CD14-positive monocyte (primary cell): ENCODE results near the gene PTPRN2. TPM values are rescaled to one million over a fixed set of nuclear protein-coding genes. Genes with fewer than 3 reads are reported as not detected.

ENCODE experiments used
- DNase-seq, 3 donors: peaks; one replicate each; pipeline ENCODE4 v3.0.0-alpha.2; 2011 to 2022
- H2AFZ ChIP-seq: 2 replicates; pipeline ENCODE4 v1.6.0; 2012; ENCODE audit warnings: mild to moderate bottlenecking, low read depth, low read length, inconsistent platforms; ENCODE audit not compliant: insufficient read depth, poor library complexity, severe bottlenecking
- H3K27ac ChIP-seq, 2 donors: 1 replicate in 1 of 2; 2 replicates in 1 of 2; pipeline ENCODE4 v1.5.1; 2012 to 2013; ENCODE audit warnings: low read length in 2 of 2, control low read depth in 1 of 2, inconsistent platforms in 1 of 2, low read depth in 1 of 2, mild to moderate bottlenecking in 1 of 2
- H3K27me3 ChIP-seq, 2 donors: one replicate each; pipeline versions ENCODE4 v1.6.0 to v1.6.1; 2011 to 2013; ENCODE audit warnings: low read length in 2 of 2; ENCODE audit not compliant: control insufficient read depth in 2 of 2, insufficient read depth in 2 of 2
- H3K36me3 ChIP-seq, 2 donors: replicated peaks in 1 of 2; 1 replicate in 1 of 2; 2 replicates in 1 of 2; pipeline versions ENCODE4 v1.5.1 to v1.6.1; 2012 to 2013; ENCODE audit warnings: low read length in 2 of 2, control low read depth in 1 of 2, inconsistent platforms in 1 of 2, mild to moderate bottlenecking in 1 of 2; ENCODE audit not compliant: insufficient read depth in 2 of 2, control insufficient read depth in 1 of 2
- H3K4me1 ChIP-seq, 2 donors: 1 replicate in 1 of 2; 2 replicates in 1 of 2; pipeline versions ENCODE4 v1.5.1 to v1.6.1; 2012 to 2013; ENCODE audit warnings: low read length in 2 of 2, control low read depth in 1 of 2, inconsistent platforms in 1 of 2, mild to moderate bottlenecking in 1 of 2, moderate library complexity in 1 of 2; ENCODE audit not compliant: insufficient read depth in 2 of 2, control insufficient read depth in 1 of 2
- H3K4me2 ChIP-seq: replicated peaks from 2 replicates; pipeline ENCODE3; 2012; ENCODE audit warnings: low read length, moderate library complexity, mild to moderate bottlenecking; ENCODE audit not compliant: poor library complexity, severe bottlenecking; ENCODE audit errors: extremely low read depth
- H3K4me3 ChIP-seq, 3 experiments: fragments of 200-600 bp in 1 of 3; sonication (generic) in 1 of 3; replicated peaks in 1 of 3; 1 replicate in 2 of 3; 2 replicates in 1 of 3; pipeline ENCODE4 v1.5.1; 2011 to 2013; ENCODE audit warnings: low read length in 3 of 3, mild to moderate bottlenecking in 3 of 3, control low read depth in 2 of 3, low read depth in 2 of 3, inconsistent platforms in 1 of 3, moderate library complexity in 1 of 3
- H3K79me2 ChIP-seq: 2 replicates; pipeline ENCODE4 v1.6.0; 2012; ENCODE audit warnings: mild to moderate bottlenecking, control low read depth, inconsistent platforms, low read length, moderate library complexity; ENCODE audit not compliant: insufficient read depth
- H3K9ac ChIP-seq: 2 replicates; pipeline ENCODE4 v1.6.0; 2017; ENCODE audit warnings: low read length, mild to moderate bottlenecking; ENCODE audit not compliant: insufficient read depth, poor library complexity, severe bottlenecking
- H3K9me3 ChIP-seq, 2 donors: replicated peaks in 1 of 2; 1 replicate in 1 of 2; 2 replicates in 1 of 2; pipeline versions ENCODE4 v1.5.1 to v1.6.1; 2012 to 2013; ENCODE audit warnings: low read length in 2 of 2, control low read depth in 1 of 2; ENCODE audit not compliant: control insufficient read depth in 1 of 2, insufficient read depth in 1 of 2
- H4K20me1 ChIP-seq: 2 replicates; pipeline ENCODE4 v1.6.0; 2012; ENCODE audit warnings: mild to moderate bottlenecking, low read length, control low read depth, moderate library complexity; ENCODE audit not compliant: insufficient read depth
- H3K27ac Mint-ChIP-seq, 7 donors: one replicate each; pipeline ENCODE4 v1.8.0; 2020; ENCODE audit warnings: mild to moderate bottlenecking in 7 of 7, mixed read lengths in 7 of 7, moderate library complexity in 6 of 7, inconsistent platforms in 2 of 7
- H3K27me3 Mint-ChIP-seq, 3 donors: one replicate each; pipeline ENCODE4 v1.8.0; 2021 to 2022; ENCODE audit warnings: low read depth in 3 of 3, mild to moderate bottlenecking in 3 of 3, mixed read lengths in 3 of 3, moderate library complexity in 3 of 3, inconsistent platforms in 1 of 3
- H3K36me3 Mint-ChIP-seq, 2 donors: one replicate each; pipeline ENCODE4 v1.8.0; 2020; ENCODE audit warnings: mixed read lengths in 2 of 2, inconsistent platforms in 1 of 2, mild to moderate bottlenecking in 1 of 2
- H3K4me1 Mint-ChIP-seq: one replicate; pipeline ENCODE4 v1.8.0; 2020; ENCODE audit warnings: mild to moderate bottlenecking, mixed read lengths
- H3K4me3 Mint-ChIP-seq, 2 donors: one replicate each; pipeline ENCODE4 v1.8.0; 2020; ENCODE audit warnings: mild to moderate bottlenecking in 2 of 2, mixed read lengths in 2 of 2, moderate library complexity in 1 of 2
- H3K9me3 Mint-ChIP-seq, 7 donors: one replicate each; pipeline ENCODE4 v1.8.0; 2020 to 2022; ENCODE audit warnings: mixed read lengths in 7 of 7, mild to moderate bottlenecking in 6 of 7, moderate library complexity in 6 of 7, inconsistent platforms in 2 of 7
- WGBS: methylation state at CpG from one replicate; pipeline ENCODE4 v1.1.5; 2013; ENCODE audit warnings: missing lambda C conversion rate; ENCODE audit not compliant: insufficient coverage; 5-methylcytosine and 5-hydroxymethylcytosine counted together
- intact Hi-C, 2 donors: fragments of 100-400 bp; cut with micrococcal nuclease; formaldehyde crosslinking; loops; one replicate each; pipeline versions ENCODE4 v1.15.0 to v1.15.1; 2023
- polyA plus RNA-seq, 3 donors: library from polyadenylated mRNA; depleted of rRNA in 1 of 3; unstranded in 2 of 3; stranded (reverse) in 1 of 3; fragments of 300-500 nt in 2 of 3; fragments of >200 nt in 1 of 3; fragmentation: Illumina TruSeq in 2 of 3; gene quantifications; 1 replicate in 2 of 3; 2 replicates in 1 of 3; pipeline ENCODE4 v1.2.3, GENCODE V29; 2012 to 2021
- TF ChIP-seq, protein P1 (sequence below): fragments of 200-600 bp; IDR thresholded peaks from one replicate; pipeline ENCODE4 v1.8.0; 2022; ENCODE audit warnings: antibody characterized with exemption, mild to moderate bottlenecking

Gene PTPRN2
- polyA plus RNA-seq, 3 donors: 0.25 to 1.4 (median 0.97) TPM

DNA sequence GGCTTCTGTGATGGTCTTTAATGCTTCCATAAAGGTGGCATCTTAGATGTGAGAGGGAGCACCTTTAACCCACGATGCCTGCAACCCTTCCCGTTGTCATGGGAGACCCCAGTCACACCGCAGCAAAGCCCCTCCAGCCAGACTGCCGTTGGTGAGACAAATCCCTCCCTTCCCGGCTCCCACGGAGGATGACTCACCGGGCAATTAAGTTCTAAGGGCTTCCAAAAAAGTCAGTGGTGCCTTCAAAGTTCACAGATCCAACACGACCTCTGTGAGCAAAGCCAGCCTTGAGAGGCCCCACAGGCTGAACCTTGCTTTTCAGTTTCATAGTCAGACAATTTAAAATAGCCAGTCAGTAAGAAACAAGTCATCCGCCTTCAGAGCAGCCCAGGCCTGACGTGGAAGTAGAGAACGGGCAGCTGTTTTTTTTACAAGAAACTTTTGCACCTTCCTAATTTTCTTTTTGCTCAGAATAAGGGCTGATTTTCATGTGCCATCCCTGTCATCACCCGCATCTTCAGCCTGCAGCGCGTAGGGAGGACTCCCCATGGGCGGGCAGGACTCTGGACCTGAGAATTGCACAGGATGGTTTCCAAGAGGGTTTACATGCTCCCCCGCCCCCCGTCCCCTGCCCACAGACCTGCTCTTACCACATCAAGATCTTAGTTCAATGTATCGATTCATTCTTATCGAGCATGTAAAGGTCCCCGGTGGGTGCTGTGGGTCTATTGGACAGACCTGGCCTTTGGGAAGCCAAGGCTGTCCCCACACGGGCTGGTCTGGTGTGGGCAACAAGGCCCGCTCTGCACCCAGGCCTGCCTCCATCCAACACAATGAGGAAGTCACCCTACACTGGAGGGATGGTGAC is 916.9 kb downstream of the PTPRN2 start:
- no peak for DNase-seq
- no peak overlapping the region for H3K4me2 ChIP-seq
- 68% methylated on average over 12 of the region's 22 CpGs for WGBS

DNA sequence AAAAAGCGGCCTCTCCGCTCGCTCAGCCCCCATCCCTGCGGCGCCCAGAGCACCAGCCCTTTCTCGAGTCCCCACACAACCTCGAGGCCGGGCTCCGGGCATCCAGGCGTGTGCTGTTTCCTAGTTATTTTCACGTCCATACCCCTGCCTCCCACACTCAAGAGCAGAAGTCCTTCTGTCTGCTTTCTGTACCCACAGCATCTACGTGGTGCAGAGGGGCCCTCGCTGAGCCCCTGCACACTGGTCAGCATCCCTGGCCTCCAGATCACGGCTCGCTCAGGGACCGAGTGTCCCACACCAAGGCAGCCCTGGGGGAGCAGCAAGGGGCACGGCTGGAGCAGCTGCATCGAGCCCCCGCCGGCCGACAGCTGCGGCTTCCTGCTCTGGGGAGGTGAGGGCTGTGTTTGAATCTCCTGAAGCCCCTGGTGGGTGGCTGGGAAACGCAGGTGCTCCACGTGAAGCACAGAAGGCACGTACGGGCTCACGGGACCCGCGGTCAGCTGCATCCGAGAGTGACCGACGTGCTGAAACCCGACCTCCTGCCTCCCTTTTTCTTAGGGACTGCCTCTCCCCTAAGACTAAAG is 917.8 kb downstream of the PTPRN2 start:
- Mint-ChIP-seq H3K4me1 (peaks cover 8% of the 10 kb centered on the region), H3K9me3 (peaks cover 0 to 5% (median 0%) of the 10 kb centered on the region in 7 donors), H3K27me3 (peaks cover 6 to 13% (median 13%) of the 10 kb centered on the region in 3 donors), H3K27ac (no peak overlapping the region), H3K4me3 (no peak overlapping the region), H3K36me3 (no peaks in the 10 kb centered on the region)
- DNase-seq: no peak
- H3K27me3 ChIP-seq: no peaks in the 10 kb centered on the region
- H3K9ac ChIP-seq: no peak overlapping the region
- peaks cover 0 to 9% of the 10 kb centered on the region in 2 donors for H3K4me1 ChIP-seq
- no peak overlapping the region for H2AFZ ChIP-seq
- TF ChIP-seq, protein P1, sequence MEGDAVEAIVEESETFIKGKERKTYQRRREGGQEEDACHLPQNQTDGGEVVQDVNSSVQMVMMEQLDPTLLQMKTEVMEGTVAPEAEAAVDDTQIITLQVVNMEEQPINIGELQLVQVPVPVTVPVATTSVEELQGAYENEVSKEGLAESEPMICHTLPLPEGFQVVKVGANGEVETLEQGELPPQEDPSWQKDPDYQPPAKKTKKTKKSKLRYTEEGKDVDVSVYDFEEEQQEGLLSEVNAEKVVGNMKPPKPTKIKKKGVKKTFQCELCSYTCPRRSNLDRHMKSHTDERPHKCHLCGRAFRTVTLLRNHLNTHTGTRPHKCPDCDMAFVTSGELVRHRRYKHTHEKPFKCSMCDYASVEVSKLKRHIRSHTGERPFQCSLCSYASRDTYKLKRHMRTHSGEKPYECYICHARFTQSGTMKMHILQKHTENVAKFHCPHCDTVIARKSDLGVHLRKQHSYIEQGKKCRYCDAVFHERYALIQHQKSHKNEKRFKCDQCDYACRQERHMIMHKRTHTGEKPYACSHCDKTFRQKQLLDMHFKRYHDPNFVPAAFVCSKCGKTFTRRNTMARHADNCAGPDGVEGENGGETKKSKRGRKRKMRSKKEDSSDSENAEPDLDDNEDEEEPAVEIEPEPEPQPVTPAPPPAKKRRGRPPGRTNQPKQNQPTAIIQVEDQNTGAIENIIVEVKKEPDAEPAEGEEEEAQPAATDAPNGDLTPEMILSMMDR: no peak
- intact Hi-C loops: no loop called here
- no peaks in the 10 kb centered on the region for H3K36me3 ChIP-seq
- H3K9me3 ChIP-seq: no peaks in the 10 kb centered on the region
- H3K4me2 ChIP-seq: no peak overlapping the region
- no peaks in the 10 kb centered on the region for H4K20me1 ChIP-seq
- no peak overlapping the region for H3K4me3 ChIP-seq
- 88% methylated on average over 26 of the region's 33 CpGs for WGBS
- H3K27ac ChIP-seq: no peak overlapping the region
- no peaks in the 10 kb centered on the region for H3K79me2 ChIP-seq

More for the DNA sequence above, 916.9 kb downstream of the PTPRN2 start:
- H3K4me1 Mint-ChIP-seq: peaks cover 8% of the 10 kb centered on the region
- TF ChIP-seq, protein P1: no peak
- intact Hi-C loops: no loop called here
- H4K20me1 ChIP-seq: no peaks in the 10 kb centered on the region
- H3K4me3 ChIP-seq: no peak overlapping the region
- no peak overlapping the region for H3K27ac ChIP-seq
- no peak overlapping the region for H3K9ac ChIP-seq
- H2AFZ ChIP-seq: no peak overlapping the region
- no peak overlapping the region for H3K4me3 Mint-ChIP-seq
- no peaks in the 10 kb centered on the region for H3K79me2 ChIP-seq
- H3K27me3 Mint-ChIP-seq: peaks cover 7 to 15% (median 13%) of the 10 kb centered on the region in 3 donors
- H3K36me3 Mint-ChIP-seq: no peaks in the 10 kb centered on the region
- H3K4me1 ChIP-seq: peaks cover 0 to 9% of the 10 kb centered on the region in 2 donors
- H3K27me3 ChIP-seq: no peaks in the 10 kb centered on the region
- peak overlapping the region in 1 of 7 donors; percentile 18 for H3K27ac Mint-ChIP-seq
- H3K36me3 ChIP-seq: no peaks in the 10 kb centered on the region
- H3K9me3 Mint-ChIP-seq: no peaks in the 10 kb centered on the region
- no peaks in the 10 kb centered on the region for H3K9me3 ChIP-seq
